NCI-H526 (cell line): ENCODE measurements around the gene NDUFAF2.
A peak's percentile ranks its signal among the peaks of the same experiment; 100 is the strongest.

ENCODE experiments used
- DNase-seq, 2 experiments: peaks; one replicate each; lab custom pipeline; 2025; lab: John Stamatoyannopoulos, UW

The NDUFAF2 gene

GRCh38 chr5:61120534-61120933, 175.5 kb downstream of the NDUFAF2 start:
- DNase-seq: no peak

- DNase-seq: peak; percentile 60 to 79
Observed at GRCh38 chr5:61123145-61123544, 178.1 kb downstream of the NDUFAF2 start.

GRCh38 chr5:61130289-61130688, 185.3 kb downstream of the NDUFAF2 start:
- DNase-seq: no peak

- DNase-seq: no peak
Observed at GRCh38 chr5:61132559-61132958, 187.6 kb downstream of the NDUFAF2 start.

- no peak for DNase-seq
Observed at GRCh38 chr5:61137835-61138234, 192.8 kb downstream of the NDUFAF2 start.

- no peak for DNase-seq
Observed at GRCh38 chr5:61139094-61139873, 194.3 kb downstream of the NDUFAF2 start.

- no peak for DNase-seq
Observed at GRCh38 chr5:61139931-61140330, 194.9 kb downstream of the NDUFAF2 start.

GRCh38 chr5:61141801-61142200, 196.8 kb downstream of the NDUFAF2 start:
- no peak for DNase-seq

- no peak for DNase-seq
Observed at GRCh38 chr5:61142391-61142790, 197.4 kb downstream of the NDUFAF2 start.

GRCh38 chr5:61142811-61143210, 197.8 kb downstream of the NDUFAF2 start:
- DNase-seq: no peak

- DNase-seq: no peak
Observed at GRCh38 chr5:61148515-61148914, 203.5 kb downstream of the NDUFAF2 start.

GRCh38 chr5:61151893-61152292, 206.9 kb downstream of the NDUFAF2 start:
- DNase-seq: no peak

- no peak for DNase-seq
Observed at GRCh38 chr5:61159070-61159469, 214.1 kb downstream of the NDUFAF2 start.

- DNase-seq: no peak
Observed at GRCh38 chr5:61159836-61160235, 214.8 kb downstream of the NDUFAF2 start.

- DNase-seq: no peak
Observed at GRCh38 chr5:61160497-61160896, 215.5 kb downstream of the NDUFAF2 start.

- peak; percentile 73 to 92 for DNase-seq
Observed at GRCh38 chr5:61162010-61162831, 217.2 kb downstream of the NDUFAF2 start, which contains the start of gene SMIM15. Gene SMIM15, minus strand, starts transcription at chr5:61162468. Its CDS starts 2,297 bp downstream, at chr5:61160171.

- DNase-seq: peak; percentile 25 to 65
Observed at GRCh38 chr5:61162832-61163567, 218.0 kb downstream of the NDUFAF2 start.

GRCh38 chr5:61163905-61164304, 218.9 kb downstream of the NDUFAF2 start:
- DNase-seq: no peak

GRCh38 chr5:61167382-61167781, 222.4 kb downstream of the NDUFAF2 start:
- peak in 1 of 2 experiments; percentile 31 for DNase-seq

- DNase-seq: no peak
Observed at GRCh38 chr5:61168951-61169350, 223.9 kb downstream of the NDUFAF2 start.

- no peak for DNase-seq
Observed at GRCh38 chr5:61171479-61171878, 226.5 kb downstream of the NDUFAF2 start.

GRCh38 chr5:61176631-61177030, 231.6 kb downstream of the NDUFAF2 start:
- no peak for DNase-seq
